OCI-M1 (cell line): ENCODE results near the gene YES1.

Experiments used
- DNase-seq: peaks from one replicate; lab custom pipeline; 2025; lab: John Stamatoyannopoulos, UW

The YES1 gene

DNA sequence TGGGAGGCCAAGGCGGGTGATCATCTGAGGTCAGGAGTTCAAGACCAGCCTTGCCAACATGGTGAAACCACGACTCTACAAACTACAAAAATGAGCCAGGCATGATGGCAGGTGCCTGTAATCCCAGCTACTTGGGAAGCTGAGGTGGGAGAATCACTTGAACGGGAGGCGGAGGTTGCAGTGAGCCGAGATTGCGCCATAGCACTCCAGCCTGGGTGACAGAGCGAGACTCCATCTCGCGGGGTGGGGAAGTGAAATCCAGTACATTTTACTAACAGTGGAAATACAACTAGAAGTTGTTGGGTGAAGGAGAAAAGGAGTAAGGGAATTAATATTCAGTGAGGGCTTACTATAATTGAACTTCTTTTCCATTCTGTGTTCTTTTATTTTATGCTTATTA is 86.4 kb downstream of the YES1 start:
- no peak for DNase-seq

DNA sequence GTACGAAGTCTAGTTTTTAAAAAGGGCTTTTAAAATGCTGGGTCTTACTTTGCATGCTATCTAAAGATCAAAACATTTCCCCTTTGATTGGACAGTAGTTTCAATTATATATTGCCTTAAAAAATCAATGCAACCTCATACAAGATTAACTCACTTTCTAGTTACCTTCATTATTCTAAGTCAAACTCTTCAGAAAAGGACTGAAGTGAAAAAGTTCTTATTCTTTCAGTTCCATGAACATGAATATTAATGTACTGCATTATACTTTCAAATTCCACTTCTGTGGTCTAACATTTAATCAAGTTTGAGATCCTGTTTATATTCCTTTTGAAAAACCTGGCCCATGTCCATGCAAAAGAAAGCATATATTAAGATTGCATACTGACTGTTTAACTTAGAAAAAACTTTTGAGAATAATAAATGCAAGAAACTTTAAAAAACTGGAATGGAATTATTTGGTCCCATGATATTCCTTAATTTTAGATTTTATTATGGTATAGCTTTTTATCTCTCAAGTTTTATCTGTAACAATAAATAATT is 88.4 kb downstream of the YES1 start:
- no peak for DNase-seq

DNA sequence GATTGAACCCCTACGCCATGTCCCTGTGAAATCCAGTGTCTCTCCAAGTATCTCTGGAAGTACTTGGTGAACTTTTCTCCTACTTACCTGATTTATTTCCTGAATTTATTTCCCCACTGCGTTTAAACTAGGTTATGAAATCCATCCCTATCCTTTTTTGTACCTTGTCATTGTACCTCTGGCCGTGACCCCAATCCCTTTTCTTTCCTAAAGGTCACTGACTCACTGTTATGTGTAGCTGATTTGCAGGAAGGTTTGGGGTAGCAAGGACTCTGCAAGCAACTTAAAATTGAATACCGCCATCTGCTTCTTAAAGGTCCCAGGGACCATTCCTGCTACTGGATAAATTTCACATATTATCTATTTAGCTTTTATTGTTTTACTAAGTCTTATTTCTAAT is 95.0 kb downstream of the YES1 start:
- DNase-seq: no peak

DNA sequence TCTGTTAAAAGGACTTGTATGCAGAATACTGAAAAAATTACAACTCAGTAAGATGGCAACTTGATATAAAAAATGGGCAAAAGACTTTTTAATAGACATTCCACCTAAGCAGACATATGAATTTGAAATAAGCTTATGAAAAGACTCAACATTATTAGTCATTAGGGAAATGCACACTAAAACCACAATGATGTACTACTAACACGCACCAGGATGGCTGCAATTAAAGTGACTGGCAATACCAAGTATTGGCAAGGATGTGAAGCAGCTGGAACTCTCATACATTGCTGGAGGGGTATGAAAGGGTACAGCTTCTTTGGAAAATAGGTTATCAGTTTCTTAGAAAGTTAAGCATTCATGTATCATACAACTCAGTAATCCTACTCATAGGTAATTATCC is 96.4 kb downstream of the YES1 start:
- DNase-seq: no peak

DNA sequence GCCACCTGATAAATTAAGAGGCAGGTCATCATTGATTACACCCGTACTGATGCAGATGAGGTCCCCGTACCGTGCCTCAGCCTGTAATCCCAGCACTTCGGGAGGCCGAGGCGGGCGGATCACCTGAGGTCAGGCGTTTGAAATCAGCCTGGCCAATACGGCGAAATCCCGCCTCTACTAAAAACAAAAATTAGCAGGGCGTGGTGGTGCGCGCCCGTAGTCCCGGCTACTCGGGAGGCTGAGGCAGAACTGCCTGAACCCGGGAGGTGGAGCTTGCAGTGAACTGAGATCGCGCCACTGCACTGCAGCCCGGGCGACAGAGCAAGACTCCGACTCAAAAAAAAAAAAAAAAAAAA is 98.9 kb downstream of the YES1 start:
- no peak for DNase-seq

DNA sequence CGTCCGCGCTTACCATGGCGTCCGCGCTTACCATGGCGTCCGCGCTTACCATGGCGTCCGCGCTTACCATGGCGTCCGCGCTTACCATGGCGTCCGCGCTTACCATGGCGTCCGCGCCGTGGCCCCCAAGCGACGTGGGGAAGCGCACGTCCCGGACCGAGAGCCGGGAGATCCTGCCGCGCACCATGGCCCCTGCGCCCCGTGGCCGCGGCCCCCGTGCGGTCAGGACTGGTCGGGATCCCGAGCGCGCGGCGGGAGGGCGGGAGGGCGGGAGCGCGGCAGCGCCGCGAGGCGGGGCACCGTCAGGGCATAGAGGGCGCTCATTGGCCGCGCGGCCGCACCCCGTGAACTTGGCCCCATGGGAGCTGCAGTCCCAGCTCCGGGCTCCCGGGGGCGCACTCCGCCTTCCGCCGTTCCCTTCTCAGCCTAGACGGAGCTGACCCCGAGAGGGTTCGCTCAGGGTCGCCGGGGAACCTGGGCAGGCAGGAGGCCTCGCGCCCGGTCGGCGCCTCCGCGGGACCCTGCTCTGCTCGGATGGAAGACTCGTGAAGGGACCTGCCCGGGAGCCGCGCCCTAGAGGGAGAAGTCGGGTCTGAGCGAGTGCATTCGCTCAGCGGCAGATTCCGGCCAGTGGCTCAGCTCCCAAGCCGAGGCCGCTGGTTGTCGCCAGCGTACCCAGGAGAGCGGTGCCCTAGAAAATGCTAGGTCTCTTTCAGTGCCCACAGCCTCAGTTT is 99.5 kb downstream of the YES1 start, which contains the start of gene ENOSF1:
Gene ENOSF1, minus strand, starts transcription at position 230 of the 734 bp plus-strand sequence. Its CDS starts 43 bp downstream, at position 187.
- DNase-seq: peak; percentile 94

DNA sequence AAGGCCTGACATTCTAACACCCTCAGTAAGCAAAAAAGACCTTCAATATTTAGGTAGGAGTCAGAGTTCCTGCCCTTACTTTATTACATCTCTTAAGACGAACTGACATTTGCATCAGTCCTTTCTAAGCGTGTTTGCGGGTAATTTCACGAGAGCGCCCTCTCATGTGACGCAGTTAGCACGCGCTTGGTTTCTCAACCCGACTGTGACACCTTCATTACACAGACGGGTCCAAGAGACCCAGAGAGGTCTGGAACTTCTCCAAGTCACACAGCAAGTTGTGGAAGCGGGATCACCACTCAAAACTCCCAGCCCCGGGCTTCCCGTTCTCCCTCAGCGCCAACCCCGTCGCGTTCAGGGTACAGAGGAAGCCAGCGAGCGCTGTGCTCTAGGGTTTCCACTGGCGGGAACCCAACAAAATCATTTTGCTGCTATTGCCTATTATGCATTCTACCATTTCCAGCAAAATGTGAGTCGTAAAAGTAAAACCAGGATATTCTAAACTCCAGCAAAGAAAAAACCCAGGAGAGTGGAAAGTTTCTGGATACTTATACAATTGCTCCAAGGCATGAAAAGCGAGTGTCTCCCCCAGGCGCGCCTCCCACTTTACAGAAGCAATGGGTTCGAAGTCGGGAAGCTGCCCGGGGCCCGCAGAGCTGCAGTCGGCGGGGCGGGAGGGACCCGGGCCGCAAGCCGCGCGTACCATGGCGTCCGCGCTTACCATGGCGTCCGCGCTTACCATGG is 100.2 kb downstream of the YES1 start:
- peak; percentile 92 for DNase-seq

DNA sequence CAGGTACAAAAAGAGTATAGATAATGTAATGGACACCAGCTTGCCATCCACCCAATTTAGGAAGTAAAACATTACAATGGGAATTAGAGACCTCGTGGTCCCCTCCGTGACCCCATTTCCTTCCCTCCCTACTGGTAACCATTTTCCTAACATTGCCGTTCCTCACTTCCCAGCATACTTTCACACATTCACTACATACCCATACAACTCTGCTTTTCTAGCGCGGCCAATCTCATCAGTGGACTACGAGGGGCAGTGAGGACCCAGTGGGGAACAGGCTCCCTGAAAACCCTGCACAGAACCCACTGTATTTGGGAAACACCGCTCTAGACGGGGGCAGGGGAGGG is 100.8 kb downstream of the YES1 start:
- no peak for DNase-seq

DNA sequence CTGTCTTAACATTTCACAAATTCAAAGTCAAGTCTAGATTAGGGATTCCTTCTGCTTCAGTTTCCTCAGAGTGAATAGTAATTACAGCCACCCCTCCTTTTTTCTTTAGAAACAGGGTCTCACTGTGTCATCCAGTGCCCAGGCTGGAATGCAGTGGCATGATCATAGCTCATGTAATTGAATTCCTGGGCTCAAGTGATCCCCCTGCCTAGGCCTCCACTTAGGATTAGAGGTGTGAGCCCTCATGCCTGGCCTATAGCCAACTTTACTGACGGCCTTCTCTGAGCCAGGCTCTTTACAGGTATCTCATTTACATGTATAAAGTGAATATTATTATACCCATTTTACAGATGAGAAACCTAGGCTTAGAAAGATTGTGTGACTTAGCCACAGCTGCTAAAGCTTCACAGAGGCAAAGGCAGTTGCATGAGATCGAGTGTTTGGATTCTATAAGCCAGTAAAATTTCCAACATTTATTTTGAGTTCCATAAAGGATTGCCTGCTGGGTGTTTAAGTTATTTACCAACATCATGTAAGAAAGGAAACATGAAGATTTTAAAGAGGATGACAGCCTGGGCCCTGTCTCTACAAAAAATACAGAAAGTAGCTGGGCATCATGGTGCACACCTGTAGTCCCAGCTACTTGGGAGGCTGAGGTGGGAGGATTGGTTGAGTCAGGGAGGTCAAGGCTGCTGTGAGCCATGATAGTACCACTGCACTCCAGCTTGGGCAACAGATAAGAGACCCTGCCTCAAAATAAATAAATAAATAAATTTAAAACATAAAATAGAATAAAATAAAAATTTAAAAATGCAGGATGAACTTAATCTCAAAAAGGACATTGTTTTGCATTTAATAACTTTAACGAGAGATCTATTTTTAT is 101.4 kb downstream of the YES1 start:
- no peak for DNase-seq

DNA sequence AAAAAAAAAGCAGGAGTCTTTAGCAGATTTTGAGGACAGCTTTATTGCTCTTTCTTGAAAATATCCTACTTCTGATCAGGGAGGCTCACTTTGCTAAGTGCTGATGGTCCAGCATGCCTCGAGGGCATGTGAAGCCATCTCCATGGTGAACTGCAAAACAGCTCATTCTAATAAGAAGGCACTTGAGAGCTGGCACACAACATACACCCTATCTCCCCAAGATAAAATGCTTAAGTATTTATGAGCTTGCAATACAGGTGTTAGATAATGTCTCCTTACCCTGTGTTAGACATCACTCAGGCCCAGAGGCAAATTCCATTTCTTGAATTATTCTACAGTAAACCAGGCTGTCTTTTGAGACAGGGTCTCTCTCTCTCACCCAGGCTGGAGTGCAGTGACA is 102.3 kb downstream of the YES1 start:
- DNase-seq: no peak

DNA sequence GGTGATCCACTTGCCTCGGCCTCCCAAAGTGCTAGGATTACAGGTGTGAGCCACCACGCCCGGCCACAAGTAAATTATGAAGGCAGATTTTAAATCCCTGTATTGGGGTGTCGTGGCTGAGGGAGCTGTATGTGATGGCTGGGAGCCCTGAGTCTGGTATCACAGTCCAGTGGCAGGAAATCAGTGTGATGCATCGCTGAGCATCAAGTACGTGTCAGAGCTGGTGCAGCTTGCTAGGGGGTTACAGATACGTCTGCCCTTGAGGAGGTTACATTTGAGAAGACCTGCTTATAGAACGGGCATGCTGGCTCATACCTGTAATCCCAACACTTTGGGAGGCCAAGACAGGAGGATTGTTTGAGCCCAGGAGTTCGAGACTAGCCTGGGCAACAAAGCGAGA is 103.9 kb downstream of the YES1 start:
- no peak for DNase-seq

DNA sequence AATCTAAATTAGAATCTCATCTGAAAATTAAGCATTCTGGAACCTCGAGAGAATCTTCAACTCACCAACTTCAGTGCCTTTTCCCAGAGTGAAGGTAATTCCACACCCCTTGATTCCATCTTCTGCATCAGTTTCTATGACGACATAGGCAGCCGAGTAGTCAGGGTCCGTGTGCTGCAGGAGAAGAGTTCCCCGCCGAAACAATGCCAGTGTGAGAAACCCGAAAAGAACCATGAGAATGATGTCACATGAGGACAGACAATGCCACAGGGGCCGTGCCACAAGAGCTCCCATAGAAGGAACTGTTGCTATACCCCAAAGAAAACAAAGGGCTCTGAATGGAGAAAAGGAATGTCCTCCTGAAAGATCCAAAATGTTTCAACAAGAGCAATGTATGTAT is 105.6 kb downstream of the YES1 start:
- DNase-seq: no peak

DNA sequence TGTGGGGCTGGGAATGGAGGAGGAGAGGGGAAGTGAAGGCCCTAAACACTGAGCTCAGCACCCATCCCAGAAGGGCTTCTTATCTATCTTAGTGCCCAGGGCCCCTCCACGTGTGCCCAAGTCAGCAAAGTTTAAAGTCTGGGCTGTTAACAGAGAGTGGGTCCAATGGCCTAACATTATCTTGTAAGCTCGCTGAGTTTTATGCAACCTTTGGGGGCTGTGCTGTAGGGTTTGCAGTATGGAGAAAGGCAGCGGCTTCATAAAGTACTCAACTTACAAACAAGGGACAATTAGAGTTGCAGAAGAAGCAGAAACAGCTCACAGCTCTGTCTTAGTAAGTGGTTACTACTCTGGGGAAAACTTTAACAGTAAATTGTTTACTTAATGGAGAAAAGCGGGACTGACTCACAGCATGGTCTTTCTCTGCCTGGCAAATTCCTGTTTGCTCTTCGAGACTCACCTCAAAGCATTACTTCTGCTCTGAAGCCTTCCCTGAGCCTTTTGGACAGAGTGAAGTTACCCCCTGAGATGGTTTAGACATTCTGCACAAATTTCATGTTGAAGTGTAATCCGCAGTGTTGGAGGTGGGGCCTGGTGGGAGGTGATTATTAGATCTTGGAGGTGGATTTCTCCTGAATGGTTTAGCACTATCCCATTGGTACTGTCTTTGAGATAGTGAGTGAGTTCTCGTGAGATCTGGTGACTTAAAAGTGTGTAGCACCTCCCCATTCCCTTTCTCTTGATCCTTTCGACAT is 108.7 kb downstream of the YES1 start:
- DNase-seq: no peak

DNA sequence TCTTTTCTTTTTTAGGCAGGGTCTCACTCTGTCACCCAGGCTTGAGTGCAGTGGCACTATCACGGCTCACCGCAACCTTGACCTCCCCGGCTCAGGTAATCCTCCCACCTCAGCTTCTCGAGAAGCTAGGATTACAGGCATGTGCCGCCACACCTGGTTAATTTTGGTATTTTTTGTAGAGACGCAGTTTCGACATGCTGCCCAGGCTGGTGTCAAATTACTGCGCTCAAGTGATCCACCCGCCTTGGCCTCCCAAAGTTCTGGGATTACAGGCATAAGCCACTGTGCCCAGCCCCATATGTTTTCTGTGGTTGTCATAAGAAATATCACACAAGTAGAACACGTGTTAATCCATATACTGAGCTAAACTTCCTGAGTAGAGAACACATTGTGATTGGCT is 114.2 kb downstream of the YES1 start:
- DNase-seq: no peak

DNA sequence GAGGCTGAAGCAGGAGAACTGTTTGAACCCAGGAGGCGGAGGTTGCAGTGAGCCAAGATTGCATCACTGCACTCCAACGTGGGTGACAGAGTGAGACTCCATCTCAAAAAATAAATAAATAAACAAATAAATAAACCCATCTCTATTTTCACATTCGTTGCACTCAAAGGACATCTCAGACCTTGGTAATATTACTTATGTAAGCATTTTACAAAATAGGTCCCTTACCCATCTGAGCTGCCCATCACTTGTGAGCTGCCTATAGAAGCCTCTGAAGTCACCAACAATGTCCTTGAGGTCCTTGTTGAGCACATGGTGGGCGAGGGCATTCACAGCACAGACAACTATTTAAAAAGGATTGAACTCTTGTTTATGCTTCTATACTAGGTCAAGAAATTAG is 115.0 kb downstream of the YES1 start:
- no peak for DNase-seq

DNA sequence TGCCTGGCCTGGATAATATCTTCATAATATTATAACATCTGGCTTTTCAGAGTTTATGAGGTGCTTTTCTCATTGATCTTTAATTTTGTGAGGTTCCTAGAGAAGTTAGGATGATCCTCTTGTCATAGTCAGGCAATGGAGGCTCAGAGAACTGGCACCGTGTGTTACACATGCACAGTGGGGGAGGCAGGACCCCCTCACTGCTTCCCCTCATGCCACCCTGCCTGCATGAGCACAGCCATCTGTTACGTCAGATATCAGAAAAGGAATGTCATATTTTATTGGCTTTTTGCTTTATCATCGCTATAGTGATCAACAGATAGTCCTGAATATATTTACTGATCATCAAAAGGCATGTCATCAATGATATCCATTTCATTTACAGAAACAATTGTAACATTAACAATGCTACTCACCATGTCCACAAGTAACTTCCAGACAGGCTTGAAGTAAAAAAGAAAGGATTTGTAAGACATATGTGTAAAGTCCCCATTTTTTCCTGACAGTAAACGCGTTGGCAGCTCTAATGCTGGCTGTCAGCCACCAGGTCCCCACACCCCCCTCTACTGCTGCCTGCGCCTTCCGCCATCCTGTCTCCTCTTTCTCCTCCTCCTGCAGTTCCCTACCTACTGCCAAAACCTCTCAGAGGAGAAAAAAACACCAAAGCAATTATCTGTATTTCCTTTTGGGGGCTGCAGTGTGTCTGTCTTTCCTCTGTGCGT is 118.4 kb downstream of the YES1 start:
- no peak for DNase-seq

DNA sequence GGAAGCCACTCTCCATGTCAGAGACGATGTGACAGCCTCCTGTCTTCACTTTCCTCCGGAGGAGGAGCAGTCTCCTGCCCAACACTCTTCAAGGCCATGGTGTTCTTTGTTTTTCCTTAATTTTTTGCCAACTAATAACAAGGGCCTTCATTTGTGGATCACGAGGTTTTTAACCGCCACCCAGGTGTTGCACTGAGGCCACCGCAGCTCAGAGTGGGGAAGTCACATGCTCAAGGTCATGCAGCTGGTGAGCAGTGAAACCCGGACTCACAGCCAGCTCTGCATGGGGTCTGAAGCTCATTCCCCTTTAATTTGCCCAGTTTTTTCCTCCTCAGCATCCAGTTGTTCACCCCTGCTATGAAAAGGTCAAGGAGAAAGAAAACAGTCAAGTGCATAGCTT is 119.2 kb downstream of the YES1 start:
- DNase-seq: no peak

DNA sequence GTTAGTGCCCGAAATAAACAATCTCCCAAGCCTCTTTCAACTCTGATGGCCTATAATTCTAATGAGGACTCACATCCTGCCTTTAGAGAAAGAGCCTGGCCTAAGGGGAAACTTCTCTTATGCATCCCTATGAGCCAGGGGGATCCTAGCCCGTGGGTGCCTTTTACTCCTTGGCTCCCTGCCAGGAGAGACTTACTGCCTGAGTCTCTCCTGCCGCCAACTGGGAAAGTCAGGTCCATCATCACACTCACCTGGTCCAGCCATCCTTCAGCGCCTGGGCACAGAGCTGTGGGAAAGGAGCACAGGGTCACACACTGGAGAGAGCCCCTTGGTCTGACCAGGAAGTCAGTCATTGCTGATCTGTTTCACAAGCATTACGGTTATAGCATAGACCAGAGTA is 123.7 kb downstream of the YES1 start:
- no peak for DNase-seq

DNA sequence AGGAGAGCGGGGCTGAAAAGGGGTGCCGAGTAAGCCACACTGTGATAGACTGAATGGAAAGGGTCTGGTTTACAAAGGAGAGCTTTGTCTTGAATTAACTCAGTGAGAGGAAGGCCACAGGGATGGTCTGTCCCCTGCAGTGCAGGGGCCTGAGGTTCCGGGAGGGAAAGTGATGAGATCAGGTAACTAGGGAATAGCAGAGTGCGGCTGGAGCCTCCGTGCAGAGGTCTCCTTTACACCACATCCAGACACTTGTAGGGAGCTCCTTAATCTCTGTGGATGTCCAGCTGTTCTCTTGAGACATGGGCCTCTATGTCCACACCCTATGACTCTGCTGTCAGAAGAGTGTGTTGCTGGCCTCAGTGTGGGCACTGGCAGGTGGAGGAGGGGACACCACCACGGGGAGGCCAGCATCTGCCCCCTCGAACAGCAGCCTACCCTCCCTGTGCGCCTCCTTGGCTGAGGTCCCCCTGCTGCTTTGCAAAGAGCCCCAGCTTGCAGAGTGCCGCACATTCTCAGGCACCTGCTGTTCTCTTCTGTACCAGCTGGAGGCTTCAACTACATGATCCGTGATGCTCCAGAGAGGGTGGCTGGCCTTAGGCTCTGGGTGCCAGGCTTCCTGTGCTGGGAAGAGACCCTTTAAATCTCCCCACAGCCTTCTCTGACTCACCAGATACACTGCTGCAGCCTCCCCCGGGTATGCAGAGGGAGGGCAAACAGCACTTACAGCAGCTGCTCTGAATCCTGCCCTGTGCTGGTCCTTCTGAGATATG is 125.5 kb downstream of the YES1 start:
- DNase-seq: no peak

DNA sequence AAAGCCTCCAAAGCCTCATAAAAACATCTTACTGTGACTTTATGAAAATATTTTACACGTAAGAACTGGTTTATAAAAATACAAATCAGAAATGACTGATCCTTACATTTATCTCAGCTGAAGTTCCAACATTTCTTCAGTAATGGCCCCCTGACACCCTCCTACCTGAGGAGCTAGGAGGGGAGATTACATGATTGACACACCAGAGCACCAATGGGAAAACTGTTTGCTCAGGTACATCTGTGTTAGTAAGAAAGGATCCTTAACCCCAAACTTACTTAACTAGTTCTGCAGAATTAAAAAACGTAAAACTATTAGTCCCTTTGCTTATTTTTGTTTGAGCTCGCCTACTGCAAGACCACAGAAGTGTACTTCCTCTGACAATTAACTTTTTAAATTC is 126.6 kb downstream of the YES1 start:
- DNase-seq: no peak
